GM12865 (cell line): ENCODE measurements around the gene SEC63.
A peak's percentile ranks its signal among the peaks of the same experiment; 100 is the strongest.

Source experiments
- DNase-seq: peaks from one replicate; pipeline ENCODE4 v3.0.0; 2010; ENCODE audit warnings: low read depth
- H3K4me3 ChIP-seq: 2 replicates; pipeline ENCODE4 v1.5.1; 2011; ENCODE audit warnings: mild to moderate bottlenecking, low read depth, low read length, control low read depth
- TF ChIP-seq, protein P1 (sequence below): IDR thresholded peaks from 2 replicates; pipeline ENCODE4 v1.5.1; 2011; ENCODE audit warnings: low read length, control low read depth, low read depth, inconsistent platforms; ENCODE audit not compliant: insufficient read depth; ENCODE audit errors: missing control alignments

The SEC63 gene

GRCh38 chr6:107847844-107848802 lies 109.9 kb downstream of the SEC63 start:
- TF ChIP-seq, protein P1, sequence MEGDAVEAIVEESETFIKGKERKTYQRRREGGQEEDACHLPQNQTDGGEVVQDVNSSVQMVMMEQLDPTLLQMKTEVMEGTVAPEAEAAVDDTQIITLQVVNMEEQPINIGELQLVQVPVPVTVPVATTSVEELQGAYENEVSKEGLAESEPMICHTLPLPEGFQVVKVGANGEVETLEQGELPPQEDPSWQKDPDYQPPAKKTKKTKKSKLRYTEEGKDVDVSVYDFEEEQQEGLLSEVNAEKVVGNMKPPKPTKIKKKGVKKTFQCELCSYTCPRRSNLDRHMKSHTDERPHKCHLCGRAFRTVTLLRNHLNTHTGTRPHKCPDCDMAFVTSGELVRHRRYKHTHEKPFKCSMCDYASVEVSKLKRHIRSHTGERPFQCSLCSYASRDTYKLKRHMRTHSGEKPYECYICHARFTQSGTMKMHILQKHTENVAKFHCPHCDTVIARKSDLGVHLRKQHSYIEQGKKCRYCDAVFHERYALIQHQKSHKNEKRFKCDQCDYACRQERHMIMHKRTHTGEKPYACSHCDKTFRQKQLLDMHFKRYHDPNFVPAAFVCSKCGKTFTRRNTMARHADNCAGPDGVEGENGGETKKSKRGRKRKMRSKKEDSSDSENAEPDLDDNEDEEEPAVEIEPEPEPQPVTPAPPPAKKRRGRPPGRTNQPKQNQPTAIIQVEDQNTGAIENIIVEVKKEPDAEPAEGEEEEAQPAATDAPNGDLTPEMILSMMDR = peak; percentile 89
- H3K4me3 ChIP-seq = peak overlapping the region; percentile 14
- peak; percentile 62 for DNase-seq

DNA sequence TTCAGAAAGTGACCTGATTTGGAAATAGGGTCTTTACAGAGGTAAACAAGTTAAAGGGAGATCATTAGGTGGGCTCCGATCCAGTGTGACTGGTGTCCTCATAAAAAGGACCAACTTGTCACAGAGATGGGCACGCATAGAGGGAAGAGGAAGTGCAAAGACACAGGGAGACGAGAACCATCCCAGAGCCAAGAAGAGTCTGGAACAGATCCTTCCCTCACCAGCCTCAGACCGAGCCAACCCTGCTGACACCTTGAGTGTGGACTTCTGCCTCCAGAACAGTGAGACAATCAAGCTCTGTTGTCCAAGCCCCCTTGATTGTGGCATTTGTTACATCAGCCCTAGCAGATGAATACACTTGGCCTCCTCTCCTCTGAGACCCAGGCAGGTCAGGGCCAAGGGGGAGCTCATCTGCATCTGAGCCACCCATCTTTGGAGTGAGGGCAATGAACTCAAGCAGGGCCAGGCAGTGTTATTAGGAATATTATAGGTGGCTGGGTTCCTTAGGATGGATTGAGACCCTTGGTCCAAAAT lies 111.7 kb downstream of the SEC63 start:
- TF ChIP-seq, protein P1 = no peak
- no peak for DNase-seq
- H3K4me3 ChIP-seq = no peak overlapping the region

DNA sequence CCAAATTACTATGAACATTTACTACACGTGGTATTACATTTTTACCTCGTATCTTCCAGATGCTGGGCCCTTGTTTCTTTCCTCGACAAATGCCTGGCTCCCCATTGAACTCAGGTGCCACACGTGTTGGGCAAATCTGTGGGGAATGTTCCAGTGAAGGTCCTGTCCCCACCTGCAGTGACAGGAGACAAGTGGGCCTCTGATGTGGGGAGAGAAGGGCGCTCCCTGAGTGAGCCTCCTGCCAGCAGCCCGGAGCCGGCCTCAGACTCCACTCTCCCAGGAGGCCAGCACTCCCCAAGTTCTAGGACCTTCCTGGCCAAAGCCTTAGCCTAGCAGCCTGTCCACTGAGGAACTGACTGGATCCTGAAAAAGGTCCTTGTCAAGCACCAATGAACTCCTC lies 112.2 kb downstream of the SEC63 start:
- H3K4me3 ChIP-seq = no peak overlapping the region
- no peak for DNase-seq
- TF ChIP-seq, protein P1 = no peak

- TF ChIP-seq, protein P1 = no peak
- H3K4me3 ChIP-seq = no peak overlapping the region
- DNase-seq = no peak
These were observed 114.6 kb downstream of the SEC63 start for GRCh38 chr6:107843400-107843799.

DNA sequence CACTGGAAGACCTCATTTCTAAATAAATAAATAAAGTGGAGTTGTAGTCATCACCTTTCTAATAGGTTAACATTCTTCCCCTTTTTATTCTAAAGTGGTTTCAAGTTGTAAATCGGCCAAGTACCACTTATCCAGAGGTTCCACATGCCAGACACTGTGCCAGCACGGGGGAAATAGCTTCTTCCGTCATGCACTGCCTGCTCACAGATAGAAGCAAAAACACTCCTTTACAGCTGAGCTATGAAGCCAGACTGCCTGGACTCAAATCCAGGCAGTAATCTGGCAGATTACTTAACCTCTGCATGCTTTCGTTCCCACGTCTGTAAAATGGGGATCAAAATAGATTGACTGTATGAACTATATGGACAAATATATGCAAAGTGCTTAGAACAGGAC lies 116.7 kb downstream of the SEC63 start:
- TF ChIP-seq, protein P1 = no peak
- no peak overlapping the region for H3K4me3 ChIP-seq
- no peak for DNase-seq

GRCh38 chr6:107840636-107841274 lies 117.3 kb downstream of the SEC63 start:
- no peak for DNase-seq
- no peak overlapping the region for H3K4me3 ChIP-seq
- TF ChIP-seq, protein P1 = no peak
